HK-2 (cell line): ENCODE results near the gene UBE2Q1.

Experiments
- DNase-seq: peaks from one replicate; pipeline ENCODE4 v3.0.0-alpha.2; 2018; ENCODE audit not compliant: unreplicated experiment

Gene UBE2Q1

GRCh38 chr1:154557939-154558719 lies at the start of gene UBE2Q1:
Gene UBE2Q1 (minus strand): TSS chr1:154558662. CDS start chr1:154558553, 109 bp downstream.
- DNase-seq, result peak; percentile 40

- peak; percentile 84 for DNase-seq
Measured at GRCh38 chr1:154607609-154608396, 49.3 kb upstream of the UBE2Q1 start, which contains the start of gene ADAR. Gene ADAR (minus strand): TSS chr1:154608186. CDS start chr1:154608006, 180 bp downstream.

GRCh38 chr1:154607106-154607608 lies 48.7 kb upstream of the UBE2Q1 start:
- DNase-seq, result peak; percentile 22

- no peak for DNase-seq
Measured at GRCh38 chr1:154605534-154605933, 47.1 kb upstream of the UBE2Q1 start.

- no peak for DNase-seq
Measured at GRCh38 chr1:154603317-154603716, 44.9 kb upstream of the UBE2Q1 start.

- DNase-seq, result no peak
Measured at GRCh38 chr1:154599658-154600057, 41.2 kb upstream of the UBE2Q1 start.

- no peak for DNase-seq
Measured at GRCh38 chr1:154598871-154599635, 40.6 kb upstream of the UBE2Q1 start.

- no peak for DNase-seq
Measured at GRCh38 chr1:154595621-154596020, 37.2 kb upstream of the UBE2Q1 start.

GRCh38 chr1:154594811-154595210 lies 36.3 kb upstream of the UBE2Q1 start:
- DNase-seq, result no peak

- DNase-seq, result no peak
Measured at GRCh38 chr1:154593390-154593789, 34.9 kb upstream of the UBE2Q1 start.

- DNase-seq, result no peak
Measured at GRCh38 chr1:154591206-154591605, 32.7 kb upstream of the UBE2Q1 start.

GRCh38 chr1:154590756-154591155 lies 32.3 kb upstream of the UBE2Q1 start:
- DNase-seq, result no peak

- DNase-seq, result no peak
Measured at GRCh38 chr1:154589780-154590179, 31.3 kb upstream of the UBE2Q1 start.

GRCh38 chr1:154586641-154587040 lies 28.2 kb upstream of the UBE2Q1 start:
- DNase-seq, result no peak

GRCh38 chr1:154586231-154586630 lies 27.8 kb upstream of the UBE2Q1 start:
- no peak for DNase-seq

- DNase-seq, result no peak
Measured at GRCh38 chr1:154584267-154584994, 26.0 kb upstream of the UBE2Q1 start.

- no peak for DNase-seq
Measured at GRCh38 chr1:154583773-154584172, 25.3 kb upstream of the UBE2Q1 start.

GRCh38 chr1:154582885-154583284 lies 24.4 kb upstream of the UBE2Q1 start:
- no peak for DNase-seq

GRCh38 chr1:154581766-154582165 lies 23.3 kb upstream of the UBE2Q1 start:
- DNase-seq, result no peak

GRCh38 chr1:154579374-154579773 lies 20.9 kb upstream of the UBE2Q1 start:
- no peak for DNase-seq

- no peak for DNase-seq
Measured at GRCh38 chr1:154578058-154578418, 19.6 kb upstream of the UBE2Q1 start.
